SKM-1 treated with dmso at 0.1 percent for 144 hours (cell line): ENCODE results near the gene ONECUT3.
"Not testable (repeated sequence)": the region's sequence is repeated elsewhere in the genome, so short reads cannot be mapped to it uniquely, and the experiment has no call there.

Experiments used
- DNase-seq: peaks from one replicate; lab custom pipeline; 2025; ENCODE audit not compliant: unreplicated experiment; lab: John Stamatoyannopoulos, UW

ONECUT3 gene

GRCh38 chr19:1752757-1753728 is at the start of gene ONECUT3:
TSS of gene ONECUT3 (plus strand) at chr19:1753506. CDS start at chr19:1753663, 157 bp downstream.
- DNase-seq = no peak

- DNase-seq = no peak
These were observed 49.0 kb upstream of the ONECUT3 start for GRCh38 chr19:1704339-1704738.

GRCh38 chr19:1705367-1705766 is 47.9 kb upstream of the ONECUT3 start:
- no peak for DNase-seq

GRCh38 chr19:1706646-1707045 is 46.7 kb upstream of the ONECUT3 start:
- not testable (repeated sequence) for DNase-seq

GRCh38 chr19:1707240-1707639 is 46.1 kb upstream of the ONECUT3 start:
- no peak for DNase-seq

- no peak for DNase-seq
These were observed 40.1 kb upstream of the ONECUT3 start for GRCh38 chr19:1713170-1713569.

- no peak for DNase-seq
These were observed 37.8 kb upstream of the ONECUT3 start for GRCh38 chr19:1715540-1715939.

- no peak for DNase-seq
These were observed 35.9 kb upstream of the ONECUT3 start for GRCh38 chr19:1717200-1717969.

- no peak for DNase-seq
These were observed 35.4 kb upstream of the ONECUT3 start for GRCh38 chr19:1717970-1718264.

- no peak for DNase-seq
These were observed 34.6 kb upstream of the ONECUT3 start for GRCh38 chr19:1718420-1719291.

GRCh38 chr19:1719519-1719918 is 33.8 kb upstream of the ONECUT3 start:
- DNase-seq = no peak

GRCh38 chr19:1720237-1720636 is 33.1 kb upstream of the ONECUT3 start:
- no peak for DNase-seq

- no peak for DNase-seq
These were observed 27.9 kb upstream of the ONECUT3 start for GRCh38 chr19:1725100-1726064.

- DNase-seq = no peak
These were observed 24.3 kb upstream of the ONECUT3 start for GRCh38 chr19:1728816-1729567.

GRCh38 chr19:1729568-1729925 is 23.8 kb upstream of the ONECUT3 start:
- DNase-seq = no peak

GRCh38 chr19:1730157-1730556 is 23.1 kb upstream of the ONECUT3 start:
- DNase-seq = no peak

- DNase-seq = no peak
These were observed 18.9 kb upstream of the ONECUT3 start for GRCh38 chr19:1734321-1734966.

- DNase-seq = no peak
These were observed 17.0 kb upstream of the ONECUT3 start for GRCh38 chr19:1736280-1736679.

- no peak for DNase-seq
These were observed 16.4 kb upstream of the ONECUT3 start for GRCh38 chr19:1736927-1737326.
